ENCODE data around the gene BRD3.
A peak's percentile ranks its signal among the peaks of the same experiment; 100 is the strongest.
"Not testable (repeated sequence)": the region's sequence is repeated elsewhere in the genome, so short reads cannot be mapped to it uniquely, and the experiment has no call there.

The BRD3 gene

GRCh38 chr9:133993635-133994253, 74.1 kb downstream of the BRD3 start:
- no peak for DNase-seq (ENCODE audit: low read depth)

- DNase-seq (ENCODE audit: low read depth), result peak; percentile 77
These were observed 74.8 kb downstream of the BRD3 start for GRCh38 chr9:133992780-133993634.

GRCh38 chr9:133991964-133992779, 75.7 kb downstream of the BRD3 start, which contains the start of gene VAV2:
TSS of gene VAV2 (minus strand) at chr9:133992324. CDS start at chr9:133992278, 46 bp downstream.
- no peak for DNase-seq (ENCODE audit: low read depth)

GRCh38 chr9:133991214-133991921, 76.5 kb downstream of the BRD3 start:
- no peak for DNase-seq (ENCODE audit: low read depth)

DNA sequence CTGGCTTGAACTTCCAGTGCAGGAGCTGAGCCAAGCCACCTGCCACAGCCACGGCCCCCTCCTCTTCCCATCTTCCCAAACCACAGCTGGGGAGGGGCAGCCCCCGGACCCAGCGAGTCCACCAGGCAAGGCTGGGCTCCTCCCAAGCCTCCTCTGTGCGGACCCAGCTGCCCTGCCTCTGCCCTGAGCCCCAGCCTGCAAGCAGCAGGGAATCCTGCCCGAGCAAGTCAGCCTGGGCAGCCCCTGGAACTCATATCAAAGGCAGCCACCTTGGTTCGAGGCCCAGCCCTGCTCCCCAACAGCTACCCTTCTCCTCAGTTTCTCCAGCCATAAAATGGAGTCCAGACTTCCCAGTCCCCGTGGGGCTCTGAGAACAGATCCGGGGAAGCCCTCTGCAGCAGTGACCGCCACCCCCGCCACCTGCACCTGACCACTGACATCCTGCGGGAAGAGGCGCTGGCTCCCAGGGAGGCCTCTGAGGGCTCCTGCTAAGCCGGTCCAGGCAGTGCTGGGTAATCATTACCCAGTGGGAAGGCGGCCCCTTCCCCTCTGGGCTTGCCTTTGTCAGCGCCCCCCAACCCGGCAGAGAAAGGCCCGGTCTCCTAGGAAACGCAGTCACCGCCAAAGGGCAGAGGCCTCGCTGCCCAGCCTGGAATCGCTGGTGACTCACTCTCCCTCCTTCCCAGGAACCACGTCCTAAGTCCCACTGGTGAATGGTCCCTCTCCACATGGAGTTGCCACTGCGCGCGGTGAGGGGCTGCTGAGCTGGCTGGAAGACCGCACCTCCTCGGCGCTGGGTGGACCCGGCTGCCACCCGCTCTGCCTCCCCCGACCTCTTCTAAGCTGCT, 77.2 kb downstream of the BRD3 start:
- peak; percentile 58 for DNase-seq (ENCODE audit: low read depth)

- no peak for DNase-seq (ENCODE audit: low read depth)
These were observed 78.0 kb downstream of the BRD3 start for GRCh38 chr9:133989625-133990365.

GRCh38 chr9:133988771-133989170, 79.1 kb downstream of the BRD3 start:
- not testable (repeated sequence) for DNase-seq (ENCODE audit: low read depth)

DNA sequence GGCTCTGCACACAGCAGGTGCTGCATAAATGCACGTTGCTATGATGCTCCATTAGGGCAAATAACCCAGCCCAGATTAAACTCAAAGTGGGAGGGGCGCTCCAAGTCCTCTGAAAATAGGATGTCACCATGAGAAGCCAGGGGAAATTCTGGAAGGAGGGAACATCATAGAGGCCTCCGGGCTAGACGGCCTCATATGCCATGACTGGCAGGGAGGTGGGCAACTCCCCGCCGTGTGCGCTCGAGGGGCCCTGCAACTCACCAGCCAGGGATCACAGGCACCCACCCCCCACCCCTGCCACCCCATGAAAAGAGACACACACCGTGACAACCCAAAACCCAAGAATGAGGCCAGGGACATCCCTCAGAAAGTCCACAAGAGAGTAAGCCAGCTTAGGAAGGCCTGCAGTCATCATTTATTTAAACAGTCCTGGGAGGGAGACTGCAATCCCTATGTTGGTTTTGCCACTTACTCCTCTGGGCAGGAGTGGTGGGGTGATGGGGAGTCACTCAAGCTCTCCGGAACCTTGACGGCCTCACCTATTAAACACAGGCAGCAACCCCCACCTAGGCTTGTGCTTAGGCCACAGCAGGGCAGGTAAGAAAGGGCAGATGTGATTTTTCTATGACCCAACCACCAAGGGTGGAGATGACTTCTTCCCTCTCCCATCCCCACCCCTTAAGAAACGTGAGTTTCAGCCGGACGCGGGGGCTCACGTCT, 79.7 kb downstream of the BRD3 start:
- no peak for DNase-seq (ENCODE audit: low read depth)

DNA sequence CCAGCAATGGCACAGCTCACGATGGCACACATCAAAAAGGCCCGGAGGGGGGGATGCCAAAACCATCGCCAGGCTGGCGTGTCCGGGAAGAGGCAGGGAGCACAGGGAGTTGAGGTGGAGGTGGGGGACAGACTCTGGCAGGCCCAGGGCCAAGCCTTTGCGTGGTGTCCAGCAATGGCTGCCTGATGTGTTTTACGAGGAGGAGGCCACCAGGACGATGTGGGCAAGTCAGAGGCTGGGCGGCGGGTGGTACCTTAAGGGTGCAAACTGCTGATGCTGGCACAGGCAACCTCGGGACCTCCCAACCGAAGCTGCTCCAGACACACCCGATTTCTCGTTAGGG, 80.4 kb downstream of the BRD3 start:
- no peak for DNase-seq (ENCODE audit: low read depth)

DNA sequence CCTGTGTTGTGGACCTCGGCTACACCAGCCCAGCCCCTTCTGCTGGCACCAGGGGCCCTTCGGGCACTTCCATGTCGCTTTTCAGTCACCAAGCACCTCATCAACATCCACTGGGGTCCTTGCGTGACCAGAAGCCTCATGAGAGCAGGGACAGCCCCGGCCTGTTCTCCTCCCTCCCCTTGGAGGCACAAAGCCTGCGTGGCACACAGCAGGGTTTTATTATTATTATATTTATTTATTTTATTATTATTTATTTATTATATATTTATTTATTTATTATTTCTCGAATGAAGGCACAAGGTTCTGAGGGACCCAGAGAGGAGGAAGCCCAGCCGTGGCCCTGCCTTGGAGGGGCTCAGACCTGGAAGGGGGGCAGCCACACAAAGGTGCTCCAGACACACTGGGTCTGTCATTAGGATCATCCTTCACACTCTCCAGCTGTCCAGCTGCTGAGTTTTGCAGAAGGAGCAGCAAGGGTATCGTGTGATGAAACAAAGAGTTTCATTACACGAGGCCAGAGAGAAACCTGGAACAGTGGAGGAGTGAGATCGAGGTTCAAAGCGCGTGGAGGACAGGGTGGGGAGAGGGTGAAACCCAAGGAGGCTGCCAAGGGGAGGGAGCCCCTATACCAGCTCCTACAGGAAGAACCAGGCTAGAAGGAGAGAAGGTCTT, 80.9 kb downstream of the BRD3 start:
- no peak for DNase-seq (ENCODE audit: low read depth)

GRCh38 chr9:133986061-133986460, 81.8 kb downstream of the BRD3 start:
- no peak for DNase-seq (ENCODE audit: low read depth)

- no peak for DNase-seq (ENCODE audit: low read depth)
These were observed 84.7 kb downstream of the BRD3 start for GRCh38 chr9:133982971-133983720.

- DNase-seq (ENCODE audit: low read depth), result no peak
These were observed 85.7 kb downstream of the BRD3 start for GRCh38 chr9:133981958-133982681.

DNA sequence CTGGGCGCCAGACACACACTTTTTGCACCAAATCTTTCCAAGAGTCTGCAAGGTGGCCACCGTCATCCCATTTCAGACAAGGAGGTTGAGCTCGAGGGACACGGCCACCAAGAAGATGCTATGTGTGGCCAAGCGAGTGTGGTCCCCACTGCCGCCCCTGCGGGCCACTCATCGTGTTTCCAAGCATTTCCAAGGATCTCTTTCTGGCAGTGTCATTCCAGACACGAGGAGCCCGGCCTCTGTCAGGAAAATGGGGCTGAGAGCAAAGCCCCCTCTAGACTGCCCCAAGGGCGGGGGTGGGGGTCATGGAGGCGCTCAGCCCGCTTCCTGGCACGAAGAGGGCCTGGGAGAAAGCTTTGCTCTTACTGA, 86.3 kb downstream of the BRD3 start:
- DNase-seq (ENCODE audit: low read depth), result no peak

GRCh38 chr9:133980864-133981588, 86.8 kb downstream of the BRD3 start:
- DNase-seq (ENCODE audit: low read depth), result no peak

Data from HS-5 (cell line).